Measurements from ENCODE around the gene ANKRD22.

DNA sequence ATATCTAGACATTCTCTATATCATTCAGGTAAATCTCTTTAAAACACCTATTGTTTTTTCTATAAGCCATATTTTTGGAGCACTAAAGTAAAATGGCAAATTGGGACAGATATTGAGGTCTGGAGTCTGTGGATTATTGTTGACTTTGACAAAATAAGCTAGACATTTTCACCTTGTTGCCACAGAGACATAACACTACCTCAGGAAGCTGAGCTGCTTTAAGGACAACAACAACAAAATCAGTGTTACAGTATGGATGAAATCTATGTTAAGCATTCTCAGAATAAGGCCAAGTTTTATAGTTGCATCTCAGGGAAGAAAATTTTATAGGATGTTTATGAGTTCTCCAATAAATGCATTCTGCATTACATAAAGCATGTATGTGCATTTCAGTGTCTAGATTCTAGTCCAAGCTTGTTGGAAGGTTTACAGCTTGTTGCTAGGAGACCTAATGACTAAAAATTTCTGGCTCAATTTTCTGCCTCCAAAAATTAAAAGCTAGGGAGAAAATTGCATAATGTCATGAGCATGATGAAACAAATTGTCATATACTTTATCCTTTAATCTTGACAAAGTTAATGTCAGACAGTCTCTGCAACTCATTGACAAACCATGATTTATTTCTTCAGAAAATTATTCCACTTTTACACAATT is 30.8 kb downstream of the ANKRD22 start:
- TF ChIP-seq, protein P1, sequence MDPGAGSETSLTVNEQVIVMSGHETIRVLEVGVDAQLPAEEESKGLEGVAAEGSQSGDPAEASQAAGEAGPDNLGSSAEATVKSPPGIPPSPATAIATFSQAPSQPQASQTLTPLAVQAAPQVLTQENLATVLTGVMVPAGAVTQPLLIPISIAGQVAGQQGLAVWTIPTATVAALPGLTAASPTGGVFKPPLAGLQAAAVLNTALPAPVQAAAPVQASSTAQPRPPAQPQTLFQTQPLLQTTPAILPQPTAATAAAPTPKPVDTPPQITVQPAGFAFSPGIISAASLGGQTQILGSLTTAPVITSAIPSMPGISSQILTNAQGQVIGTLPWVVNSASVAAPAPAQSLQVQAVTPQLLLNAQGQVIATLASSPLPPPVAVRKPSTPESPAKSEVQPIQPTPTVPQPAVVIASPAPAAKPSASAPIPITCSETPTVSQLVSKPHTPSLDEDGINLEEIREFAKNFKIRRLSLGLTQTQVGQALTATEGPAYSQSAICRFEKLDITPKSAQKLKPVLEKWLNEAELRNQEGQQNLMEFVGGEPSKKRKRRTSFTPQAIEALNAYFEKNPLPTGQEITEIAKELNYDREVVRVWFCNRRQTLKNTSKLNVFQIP (CRISPR knock-in tag; IDR thresholded peaks at IDR 0.05; ENCODE audit: borderline replicate concordance, low read depth), result no peak
- TF ChIP-seq, protein P2, sequence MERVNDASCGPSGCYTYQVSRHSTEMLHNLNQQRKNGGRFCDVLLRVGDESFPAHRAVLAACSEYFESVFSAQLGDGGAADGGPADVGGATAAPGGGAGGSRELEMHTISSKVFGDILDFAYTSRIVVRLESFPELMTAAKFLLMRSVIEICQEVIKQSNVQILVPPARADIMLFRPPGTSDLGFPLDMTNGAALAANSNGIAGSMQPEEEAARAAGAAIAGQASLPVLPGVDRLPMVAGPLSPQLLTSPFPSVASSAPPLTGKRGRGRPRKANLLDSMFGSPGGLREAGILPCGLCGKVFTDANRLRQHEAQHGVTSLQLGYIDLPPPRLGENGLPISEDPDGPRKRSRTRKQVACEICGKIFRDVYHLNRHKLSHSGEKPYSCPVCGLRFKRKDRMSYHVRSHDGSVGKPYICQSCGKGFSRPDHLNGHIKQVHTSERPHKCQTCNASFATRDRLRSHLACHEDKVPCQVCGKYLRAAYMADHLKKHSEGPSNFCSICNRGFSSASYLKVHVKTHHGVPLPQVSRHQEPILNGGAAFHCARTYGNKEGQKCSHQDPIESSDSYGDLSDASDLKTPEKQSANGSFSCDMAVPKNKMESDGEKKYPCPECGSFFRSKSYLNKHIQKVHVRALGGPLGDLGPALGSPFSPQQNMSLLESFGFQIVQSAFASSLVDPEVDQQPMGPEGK (CRISPR knock-in tag; IDR thresholded peaks at IDR 0.05; ENCODE audit: borderline replicate concordance), result no peak
- no peak for TF ChIP-seq ARNTL (CRISPR knock-in tag; IDR thresholded peaks at IDR 0.05; ENCODE audit: borderline replicate concordance, low read depth)
- TF ChIP-seq PPARA (CRISPR knock-in tag; IDR thresholded peaks at IDR 0.05; ENCODE audit: borderline replicate concordance), result no peak
- TF ChIP-seq RARB (CRISPR knock-in tag; IDR thresholded peaks at IDR 0.05), result no peak
- TF ChIP-seq ZNF70 (CRISPR knock-in tag; IDR thresholded peaks at IDR 0.05), result no peak
- TF ChIP-seq OSR1 (CRISPR knock-in tag; IDR thresholded peaks at IDR 0.05), result no peak
- TF ChIP-seq, protein P3, sequence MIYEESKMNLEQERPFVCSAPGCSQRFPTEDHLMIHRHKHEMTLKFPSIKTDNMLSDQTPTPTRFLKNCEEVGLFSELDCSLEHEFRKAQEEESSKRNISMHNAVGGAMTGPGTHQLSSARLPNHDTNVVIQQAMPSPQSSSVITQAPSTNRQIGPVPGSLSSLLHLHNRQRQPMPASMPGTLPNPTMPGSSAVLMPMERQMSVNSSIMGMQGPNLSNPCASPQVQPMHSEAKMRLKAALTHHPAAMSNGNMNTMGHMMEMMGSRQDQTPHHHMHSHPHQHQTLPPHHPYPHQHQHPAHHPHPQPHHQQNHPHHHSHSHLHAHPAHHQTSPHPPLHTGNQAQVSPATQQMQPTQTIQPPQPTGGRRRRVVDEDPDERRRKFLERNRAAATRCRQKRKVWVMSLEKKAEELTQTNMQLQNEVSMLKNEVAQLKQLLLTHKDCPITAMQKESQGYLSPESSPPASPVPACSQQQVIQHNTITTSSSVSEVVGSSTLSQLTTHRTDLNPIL (CRISPR knock-in tag; IDR thresholded peaks at IDR 0.05; ENCODE audit: low read depth), result no peak
- TF ChIP-seq ESRRG (CRISPR knock-in tag; IDR thresholded peaks at IDR 0.05), result no peak
- TF ChIP-seq, protein P4, sequence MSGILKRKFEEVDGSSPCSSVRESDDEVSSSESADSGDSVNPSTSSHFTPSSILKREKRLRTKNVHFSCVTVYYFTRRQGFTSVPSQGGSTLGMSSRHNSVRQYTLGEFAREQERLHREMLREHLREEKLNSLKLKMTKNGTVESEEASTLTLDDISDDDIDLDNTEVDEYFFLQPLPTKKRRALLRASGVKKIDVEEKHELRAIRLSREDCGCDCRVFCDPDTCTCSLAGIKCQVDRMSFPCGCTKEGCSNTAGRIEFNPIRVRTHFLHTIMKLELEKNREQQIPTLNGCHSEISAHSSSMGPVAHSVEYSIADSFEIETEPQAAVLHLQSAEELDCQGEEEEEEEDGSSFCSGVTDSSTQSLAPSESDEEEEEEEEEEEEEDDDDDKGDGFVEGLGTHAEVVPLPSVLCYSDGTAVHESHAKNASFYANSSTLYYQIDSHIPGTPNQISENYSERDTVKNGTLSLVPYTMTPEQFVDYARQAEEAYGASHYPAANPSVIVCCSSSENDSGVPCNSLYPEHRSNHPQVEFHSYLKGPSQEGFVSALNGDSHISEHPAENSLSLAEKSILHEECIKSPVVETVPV (CRISPR knock-in tag; IDR thresholded peaks at IDR 0.05), result no peak

Data from SK-N-SH treated with all-trans-retinoic acid at 6 μM for 48 hours (cell line).